Vagina (tissue), 2 donors: ENCODE data around the gene RPS6KA2. TPM values are rescaled to one million over a fixed set of nuclear protein-coding genes. Genes with fewer than 3 reads are reported as not detected.

Experiments used
- DNase-seq, 2 donors: peaks; one replicate each; pipeline ENCODE4 v3.0.0-alpha.2; 2017; ENCODE audit errors: extremely low spot score in 2 of 2
- H3K27ac ChIP-seq: fragments of 200-600 bp; sonication (generic); one replicate; pipeline ENCODE4 v1.5.1; 2019
- H3K27me3 ChIP-seq: fragments of 200-600 bp; sonication (generic); one replicate; pipeline ENCODE4 v1.5.1; 2019
- H3K36me3 ChIP-seq, 2 donors: fragments of 200-600 bp; sonication (generic); one replicate each; pipeline ENCODE4 v1.5.1; 2017 to 2019
- H3K4me1 ChIP-seq: fragments of 200-600 bp; sonication (generic); one replicate; pipeline ENCODE4 v1.5.1; 2019
- H3K4me3 ChIP-seq, 2 donors: fragments of 200-600 bp; sonication (generic); 1 replicate in 1 of 2; 2 replicates in 1 of 2; pipeline ENCODE4 v1.5.1; 2016 to 2019
- H3K9me3 ChIP-seq: fragments of 200-600 bp; sonication (generic); one replicate; pipeline ENCODE4 v1.5.1; 2019
- POLR2A ChIP-seq, 2 donors: fragments of 450-650 bp; IDR thresholded peaks; one replicate each; pipeline ENCODE4 v1.6.1; 2017; ENCODE audit warnings: antibody characterized with exemption in 2 of 2, mild to moderate bottlenecking in 2 of 2, moderate library complexity in 2 of 2
- POLR2AphosphoS5 ChIP-seq, 2 donors: sonication (generic); formaldehyde crosslinking; IDR thresholded peaks; one replicate each; pipeline ENCODE4 v1.9.0; 2017; ENCODE audit warnings: antibody characterized with exemption in 2 of 2, mild to moderate bottlenecking in 2 of 2, low read depth in 1 of 2; ENCODE audit not compliant: insufficient read depth in 1 of 2
- intact Hi-C: fragments of 100-400 bp; cut with DNase I; formaldehyde crosslinking; loops from one replicate; pipeline ENCODE4 v1.15.1; 2023
- total RNA-seq: library from RNA; depleted of rRNA; stranded (reverse); fragments of >200 nt; gene quantifications from one replicate; pipeline ENCODE4 v1.2.3, GENCODE V29; 2016
- TF ChIP-seq, protein P1 (sequence below), 3 experiments: fragments of 450-650 bp in 2 of 3; fragments of 200-600 bp in 1 of 3; sonication (generic) in 1 of 3; IDR thresholded peaks; one replicate each; pipeline ENCODE4 v1.5.1; 2017 to 2019; ENCODE audit warnings: antibody characterized with exemption in 3 of 3, mild to moderate bottlenecking in 2 of 3, moderate library complexity in 2 of 3

Gene RPS6KA2
- total RNA-seq, 1 donor from 2014 or later: 65.1 TPM

DNA sequence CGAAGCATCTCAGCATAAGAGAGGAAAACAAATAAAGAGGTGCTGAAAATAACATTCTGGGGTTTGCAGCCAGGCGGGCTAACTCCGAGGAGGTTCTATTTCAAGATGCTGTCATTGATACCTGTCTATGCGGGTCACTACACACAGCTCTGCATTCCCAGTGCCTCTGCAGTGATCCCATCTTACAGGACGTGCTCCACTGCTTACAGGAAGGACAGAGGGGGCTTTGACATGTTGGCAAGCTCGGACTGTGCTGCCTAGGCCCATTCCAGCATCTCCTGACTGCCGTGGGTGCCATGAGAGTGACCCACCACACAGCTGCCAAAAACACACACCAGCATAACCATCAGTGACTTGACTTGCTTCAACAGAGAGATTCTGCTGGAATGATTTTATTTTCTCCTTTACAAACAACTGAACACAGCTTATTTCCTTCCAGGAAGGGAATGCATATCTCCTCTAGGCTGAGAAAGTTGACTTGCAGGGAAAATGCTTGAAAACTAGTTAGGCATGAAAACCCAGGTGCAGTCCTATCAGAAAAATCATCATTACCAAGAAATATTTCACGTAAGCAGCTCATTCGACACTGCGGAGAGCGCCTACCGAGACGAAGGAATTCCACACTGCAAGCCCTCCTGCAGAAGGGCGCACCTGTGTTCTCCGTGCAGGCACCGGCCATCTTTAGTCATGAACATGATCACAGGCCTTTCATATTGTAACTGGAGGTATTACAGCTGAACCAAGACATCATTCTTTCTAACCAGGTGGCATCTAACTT lies 103.1 kb downstream of the RPS6KA2 start:
- TF ChIP-seq POLR2A (IDR thresholded peaks at IDR 0.05) (no peak), POLR2AphosphoS5 (IDR thresholded peaks at IDR 0.05; ENCODE audit: insufficient read depth in 1 of 2, low read depth in 1 of 2) (no peak)
- TF ChIP-seq, protein P1, sequence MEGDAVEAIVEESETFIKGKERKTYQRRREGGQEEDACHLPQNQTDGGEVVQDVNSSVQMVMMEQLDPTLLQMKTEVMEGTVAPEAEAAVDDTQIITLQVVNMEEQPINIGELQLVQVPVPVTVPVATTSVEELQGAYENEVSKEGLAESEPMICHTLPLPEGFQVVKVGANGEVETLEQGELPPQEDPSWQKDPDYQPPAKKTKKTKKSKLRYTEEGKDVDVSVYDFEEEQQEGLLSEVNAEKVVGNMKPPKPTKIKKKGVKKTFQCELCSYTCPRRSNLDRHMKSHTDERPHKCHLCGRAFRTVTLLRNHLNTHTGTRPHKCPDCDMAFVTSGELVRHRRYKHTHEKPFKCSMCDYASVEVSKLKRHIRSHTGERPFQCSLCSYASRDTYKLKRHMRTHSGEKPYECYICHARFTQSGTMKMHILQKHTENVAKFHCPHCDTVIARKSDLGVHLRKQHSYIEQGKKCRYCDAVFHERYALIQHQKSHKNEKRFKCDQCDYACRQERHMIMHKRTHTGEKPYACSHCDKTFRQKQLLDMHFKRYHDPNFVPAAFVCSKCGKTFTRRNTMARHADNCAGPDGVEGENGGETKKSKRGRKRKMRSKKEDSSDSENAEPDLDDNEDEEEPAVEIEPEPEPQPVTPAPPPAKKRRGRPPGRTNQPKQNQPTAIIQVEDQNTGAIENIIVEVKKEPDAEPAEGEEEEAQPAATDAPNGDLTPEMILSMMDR (IDR thresholded peaks at IDR 0.05): no peak
- no peak for DNase-seq
- H3K9me3 ChIP-seq: no peaks in the 10 kb centered on the region
- no peaks in the 10 kb centered on the region for H3K4me1 ChIP-seq
- H3K27me3 ChIP-seq: no peaks in the 10 kb centered on the region
- H3K36me3 ChIP-seq: no peaks in the 10 kb centered on the region
- H3K4me3 ChIP-seq: no peak overlapping the region
- intact Hi-C loops: no loop called here
- no peak overlapping the region for H3K27ac ChIP-seq

DNA sequence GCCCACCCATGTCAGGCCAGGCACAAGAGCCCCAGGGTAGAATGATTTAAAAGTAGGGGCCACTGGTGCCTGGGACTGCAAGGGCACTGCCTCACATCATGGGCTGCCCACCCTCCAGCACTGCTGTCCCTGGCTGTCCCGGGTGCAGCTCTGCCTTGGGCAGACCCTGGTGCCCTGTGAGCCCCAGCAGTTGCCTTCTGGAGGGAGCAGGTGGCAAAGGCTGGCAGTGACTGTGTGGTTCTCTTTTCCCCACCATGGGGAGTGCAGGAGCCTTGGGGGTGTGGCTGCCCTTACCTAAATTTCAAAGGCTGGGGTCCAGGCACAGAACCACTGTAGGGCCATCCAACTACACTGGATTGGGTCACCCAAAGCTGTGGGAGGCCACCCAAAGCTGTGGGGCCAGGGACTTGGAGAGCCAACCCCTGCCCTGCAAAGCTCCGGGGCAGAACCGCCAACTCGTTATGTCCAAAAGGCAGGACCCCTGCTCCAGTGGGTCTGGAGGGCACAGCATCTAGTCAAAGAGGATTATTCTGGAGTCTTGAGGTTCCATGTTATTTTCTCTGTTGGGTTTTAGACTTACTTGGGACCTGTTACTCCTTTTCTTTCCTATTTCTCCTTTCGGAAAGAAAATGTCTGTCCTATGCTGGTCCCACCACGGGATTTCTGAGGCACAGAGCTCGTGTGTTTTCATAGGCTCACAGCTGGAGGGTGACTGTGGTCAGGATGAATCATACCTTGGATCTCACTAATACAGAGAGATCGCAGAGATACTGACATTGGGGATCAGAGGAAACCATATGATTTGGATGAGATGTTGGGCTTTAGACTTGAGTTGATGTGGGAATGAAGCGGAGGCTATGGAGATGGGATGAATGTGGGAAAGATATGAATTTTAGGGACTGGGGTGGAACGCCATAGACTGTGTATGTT lies 105.9 kb downstream of the RPS6KA2 start:
- Histone ChIP-seq H3K9me3 (no peaks in the 10 kb centered on the region), H3K4me1 (no peaks in the 10 kb centered on the region), H3K4me3 (no peak overlapping the region), H3K27ac (no peak overlapping the region), H3K36me3 (no peaks in the 10 kb centered on the region), H3K27me3 (no peaks in the 10 kb centered on the region)
- intact Hi-C loops: no loop called here
- no peak for TF ChIP-seq POLR2A (IDR thresholded peaks at IDR 0.05)
- TF ChIP-seq, protein P1 (IDR thresholded peaks at IDR 0.05): no peak
- TF ChIP-seq POLR2AphosphoS5 (IDR thresholded peaks at IDR 0.05; ENCODE audit: insufficient read depth in 1 of 2, low read depth in 1 of 2): no peak
- DNase-seq: no peak

DNA sequence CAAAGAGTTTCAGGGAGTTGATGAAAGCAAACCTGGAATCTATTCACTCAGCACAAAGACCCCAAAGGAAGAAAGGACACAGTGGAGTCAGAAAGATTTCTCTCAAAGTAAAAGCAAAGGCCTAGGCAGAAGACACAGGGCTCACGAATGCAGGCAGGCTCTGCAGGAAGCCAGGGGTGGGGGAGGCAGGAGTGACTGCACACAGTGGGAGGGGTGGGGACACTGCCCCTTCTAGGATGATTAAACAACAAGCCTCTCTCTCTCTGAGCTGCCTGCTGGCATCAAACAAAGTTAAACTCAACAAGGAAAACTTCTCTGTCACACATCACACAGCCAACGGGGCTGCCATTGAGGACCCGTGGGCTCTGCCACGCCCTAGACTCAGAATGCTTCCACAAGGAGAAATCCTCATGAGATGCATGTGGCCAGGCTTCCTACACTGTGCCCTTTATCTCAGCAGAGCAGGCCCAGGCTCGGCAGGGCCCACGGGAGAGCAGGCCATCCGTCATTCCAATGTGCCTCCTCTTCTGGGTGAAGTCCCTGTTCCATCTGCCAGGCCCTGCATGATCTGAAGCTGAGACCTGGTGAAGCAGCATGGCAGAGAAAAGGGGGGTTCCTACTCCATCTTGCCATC lies 110.7 kb downstream of the RPS6KA2 start:
- no peaks in the 10 kb centered on the region for H3K4me1 ChIP-seq
- H3K9me3 ChIP-seq: no peaks in the 10 kb centered on the region
- no peaks in the 10 kb centered on the region for H3K36me3 ChIP-seq
- no peaks in the 10 kb centered on the region for H3K27me3 ChIP-seq
- intact Hi-C loops: no loop called here
- DNase-seq: no peak
- no peak overlapping the region for H3K27ac ChIP-seq
- TF ChIP-seq POLR2A (IDR thresholded peaks at IDR 0.05): no peak
- TF ChIP-seq, protein P1 (IDR thresholded peaks at IDR 0.05): no peak
- no peak for TF ChIP-seq POLR2AphosphoS5 (IDR thresholded peaks at IDR 0.05; ENCODE audit: insufficient read depth in 1 of 2, low read depth in 1 of 2)
- H3K4me3 ChIP-seq: no peak overlapping the region

DNA sequence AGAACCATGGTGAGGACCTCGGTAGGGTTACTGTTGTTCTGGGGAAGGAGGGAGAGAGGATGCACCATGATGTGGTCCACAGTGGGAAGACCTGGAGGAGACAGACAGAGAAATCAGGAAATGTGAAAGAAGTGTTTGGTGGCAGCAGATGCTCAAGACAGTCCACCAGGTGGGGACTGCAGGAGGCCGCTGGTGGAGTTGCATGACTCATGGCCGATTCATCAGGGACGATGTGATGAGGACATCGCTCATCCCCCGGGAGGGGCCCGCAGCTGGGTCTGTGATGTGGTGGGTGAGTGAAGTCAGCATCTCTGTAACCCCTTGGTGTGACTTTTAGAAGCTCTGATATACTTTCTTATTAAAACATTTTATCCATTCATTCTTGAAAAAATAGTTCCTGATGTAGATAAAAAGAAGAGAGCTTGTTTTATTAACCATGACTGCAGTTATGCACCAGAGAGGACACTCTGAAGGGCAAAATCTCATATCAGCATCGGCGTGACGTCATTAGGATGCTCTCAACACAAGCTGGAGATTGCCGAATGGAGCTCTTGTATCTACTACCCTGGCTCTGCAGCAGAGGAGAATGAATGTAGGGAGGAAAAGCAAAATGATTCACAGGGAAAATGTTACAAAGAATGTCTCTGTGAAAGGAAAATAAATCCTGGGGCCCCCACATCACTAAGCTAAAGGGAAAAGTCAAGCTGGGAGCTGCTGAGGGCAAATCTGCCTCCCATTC lies 111.8 kb downstream of the RPS6KA2 start:
- no peak for DNase-seq

More for the DNA sequence above, 111.8 kb downstream of the RPS6KA2 start:
- no peaks in the 10 kb centered on the region for H3K36me3 ChIP-seq
- H3K9me3 ChIP-seq: no peaks in the 10 kb centered on the region
- no peak overlapping the region for H3K27ac ChIP-seq
- H3K27me3 ChIP-seq: no peaks in the 10 kb centered on the region
- TF ChIP-seq POLR2AphosphoS5 (IDR thresholded peaks at IDR 0.05; ENCODE audit: insufficient read depth in 1 of 2, low read depth in 1 of 2): no peak
- TF ChIP-seq POLR2A (IDR thresholded peaks at IDR 0.05): no peak
- TF ChIP-seq, protein P1 (IDR thresholded peaks at IDR 0.05): no peak
- intact Hi-C loops: no loop called here
- no peak overlapping the region for H3K4me3 ChIP-seq
- H3K4me1 ChIP-seq: no peaks in the 10 kb centered on the region
